IMR-90 (cell line): ENCODE measurements around the gene CXCL17. TPM values are rescaled to one million over a fixed set of nuclear protein-coding genes. Genes with fewer than 3 reads are reported as not detected.

Experiments used
- ATAC-seq: fragments of 200-7000 bp; cut with Tn5 transposase; 2 replicates; pipeline ENCODE4 v1.9.1; 2020; ENCODE audit warnings: low read depth, mild to moderate bottlenecking, moderate library complexity
- BruUV-seq: library from RNA; stranded (reverse); fragments of 400-500 nt; replicated peaks from 2 replicates; lab custom pipeline; 2021; lab: Mats Ljungman, UMichigan
- CTCF ChIA-PET: fragments of 300-600 bp; formaldehyde crosslinking; extraction: SDS; loops from one replicate; lab custom pipeline; 2021; ENCODE audit warnings: antibody characterized with exemption; lab: Yijun Ruan, JAX
- POLR2A ChIA-PET: fragments of 300-600 bp; sonication (Branson Sonifier 250); formaldehyde crosslinking; loops from one replicate; lab custom pipeline; 2022; ENCODE audit warnings: antibody characterized with exemption; ENCODE audit not compliant: unreplicated experiment; lab: Charles Lee
- DNase-seq: peaks from one replicate; pipeline ENCODE4 v3.0.0; 2013
- H2AFZ ChIP-seq: replicated peaks from 2 replicates; pipeline ENCODE3; 2013; ENCODE audit warnings: low read length, mild to moderate bottlenecking; ENCODE audit not compliant: poor library complexity
- H2AK5ac ChIP-seq: 2 replicates; pipeline ENCODE4 v1.6.1; 2013; ENCODE audit warnings: low read depth, low read length, inconsistent platforms
- H2AK9ac ChIP-seq: replicated peaks from 2 replicates; pipeline ENCODE3; 2013; ENCODE audit warnings: mild to moderate bottlenecking, low read depth, low read length, moderate library complexity; ENCODE audit not compliant: poor library complexity
- H2BK120ac ChIP-seq: 2 replicates; pipeline ENCODE4 v1.6.1; 2013; ENCODE audit warnings: low read depth, low read length, inconsistent platforms
- H2BK15ac ChIP-seq: 3 replicates; pipeline ENCODE4 v1.6.1; 2013; ENCODE audit warnings: low read depth, low read length, inconsistent platforms
- H2BK20ac ChIP-seq: 2 replicates; pipeline ENCODE4 v1.6.1; 2013; ENCODE audit warnings: low read depth, mild to moderate bottlenecking, inconsistent platforms, low read length, moderate library complexity
- H2BK5ac ChIP-seq: 2 replicates; pipeline ENCODE4 v1.6.1; 2013; ENCODE audit warnings: mild to moderate bottlenecking, low read depth, low read length, inconsistent platforms; ENCODE audit not compliant: poor library complexity, severe bottlenecking
- H3K14ac ChIP-seq: replicated peaks from 2 replicates; pipeline ENCODE4 v1.6.1; 2013; ENCODE audit warnings: low read depth, low read length, inconsistent platforms
- H3K18ac ChIP-seq: 2 replicates; pipeline ENCODE4 v1.6.1; 2013; ENCODE audit warnings: low read depth, low read length, control low read depth
- H3K23ac ChIP-seq: 2 replicates; pipeline ENCODE4 v1.6.1; 2013; ENCODE audit warnings: low read depth, low read length, inconsistent platforms
- H3K27ac ChIP-seq: 2 replicates; pipeline ENCODE4 v1.5.1; 2013; ENCODE audit warnings: mild to moderate bottlenecking, control low read depth, low read length; ENCODE audit not compliant: insufficient read depth
- H3K27me3 ChIP-seq: 2 replicates; pipeline ENCODE4 v1.6.1; 2013; ENCODE audit warnings: low read length; ENCODE audit not compliant: control insufficient read depth, insufficient read depth
- H3K36me3 ChIP-seq: 2 replicates; pipeline ENCODE4 v1.6.1; 2013; ENCODE audit warnings: low read length, mixed read lengths; ENCODE audit not compliant: control insufficient read depth, insufficient read depth
- H3K4ac ChIP-seq: 2 replicates; pipeline ENCODE4 v1.6.1; 2013; ENCODE audit warnings: low read depth, low read length, inconsistent platforms
- H3K4me1 ChIP-seq: 2 replicates; pipeline ENCODE4 v1.6.1; 2013; ENCODE audit warnings: low read length, mixed read lengths; ENCODE audit not compliant: control insufficient read depth, insufficient read depth
- H3K4me2 ChIP-seq: 2 replicates; pipeline ENCODE4 v1.6.1; 2013; ENCODE audit warnings: low read depth, mild to moderate bottlenecking, control low read depth, low read length, moderate library complexity
- H3K4me3 ChIP-seq: 2 replicates; pipeline ENCODE4 v1.5.1; 2013; ENCODE audit warnings: low read depth, mild to moderate bottlenecking, control low read depth, low read length, moderate library complexity; ENCODE audit not compliant: insufficient read depth
- H3K56ac ChIP-seq: 2 replicates; pipeline ENCODE4 v1.6.1; 2013; ENCODE audit warnings: low read length, inconsistent platforms; ENCODE audit not compliant: insufficient read depth; ENCODE audit errors: extremely low read depth
- H3K79me1 ChIP-seq, 2 experiments: 2 replicates each; pipeline ENCODE4 v1.6.1; 2013; ENCODE audit warnings: low read length in 2 of 2, inconsistent platforms in 1 of 2, low read depth in 1 of 2
- H3K9ac ChIP-seq: 2 replicates; pipeline ENCODE4 v1.6.1; 2013; ENCODE audit warnings: low read depth, low read length, control low read depth
- H3K9me1 ChIP-seq: 2 replicates; pipeline ENCODE4 v1.6.1; 2013; ENCODE audit warnings: low read length, inconsistent platforms; ENCODE audit not compliant: insufficient read depth
- H3K9me3 ChIP-seq: 2 replicates; pipeline ENCODE4 v1.6.1; 2013; ENCODE audit warnings: low read length; ENCODE audit not compliant: control insufficient read depth, insufficient read depth
- H4K20me1 ChIP-seq: 2 replicates; pipeline ENCODE4 v1.6.1; 2013; ENCODE audit warnings: low read length, inconsistent platforms; ENCODE audit not compliant: insufficient read depth
- H4K5ac ChIP-seq: 2 replicates; pipeline ENCODE4 v1.6.1; 2013; ENCODE audit warnings: mild to moderate bottlenecking, low read depth, low read length, control low read depth
- H4K8ac ChIP-seq, 2 experiments: 2 replicates each; pipeline ENCODE4 v1.6.1; 2013; ENCODE audit warnings: low read depth in 2 of 2, low read length in 2 of 2, control low read depth in 1 of 2, inconsistent platforms in 1 of 2
- H4K91ac ChIP-seq: 2 replicates; pipeline ENCODE4 v1.6.1; 2013; ENCODE audit warnings: low read depth, low read length, inconsistent platforms; ENCODE audit not compliant: insufficient read depth
- CEBPB ChIP-seq: IDR thresholded peaks from 2 replicates; pipeline ENCODE4 v1.6.1; 2012; ENCODE audit warnings: low read depth, low read length, improper control_type of control experiment
- CHD1 ChIP-seq: IDR thresholded peaks from 2 replicates; pipeline ENCODE4 v1.6.1; 2012; ENCODE audit warnings: low read depth, low read length, improper control_type of control experiment
- MAFK ChIP-seq: IDR thresholded peaks from 2 replicates; pipeline ENCODE4 v1.6.1; 2012; ENCODE audit warnings: low read depth, low read length, improper control_type of control experiment
- MXI1 ChIP-seq: IDR thresholded peaks from 2 replicates; pipeline ENCODE4 v1.6.1; 2012; ENCODE audit warnings: low read depth, mild to moderate bottlenecking, low read length, moderate library complexity, borderline replicate concordance
- NFE2L2 ChIP-seq: fragments of 150-350 bp; IDR thresholded peaks from 2 replicates; pipeline ENCODE4 v1.6.1; 2016; ENCODE audit warnings: low read depth, mild to moderate bottlenecking, low read length
- POLR2A ChIP-seq: IDR thresholded peaks from 2 replicates; pipeline ENCODE4 v1.6.1; 2012; ENCODE audit warnings: mild to moderate bottlenecking, low read depth, low read length
- RAD21 ChIP-seq: IDR thresholded peaks from 2 replicates; pipeline ENCODE4 v1.6.1; 2012; ENCODE audit warnings: low read length, improper control_type of control experiment
- RCOR1 ChIP-seq: IDR thresholded peaks from 2 replicates; pipeline ENCODE4 v1.6.1; 2012; ENCODE audit warnings: mild to moderate bottlenecking, low read length, improper control_type of control experiment; ENCODE audit not compliant: insufficient replicate concordance
- SMC3 ChIP-seq: fragments of 150-350 bp; IDR thresholded peaks from 2 replicates; pipeline ENCODE4 v1.6.1; 2016; ENCODE audit warnings: low read depth, mild to moderate bottlenecking, antibody characterized with exemption, low read length, moderate library complexity
- WGBS, 2 experiments: methylation state at CpG; one replicate each; pipeline versions ENCODE4 v1.1.5 to v1.1.7; 2013; ENCODE audit warnings: missing lambda C conversion rate in 2 of 2; ENCODE audit not compliant: insufficient read length in 1 of 2; ENCODE audit errors: extremely low coverage in 2 of 2; 5-methylcytosine and 5-hydroxymethylcytosine counted together
- dilution Hi-C: fragments of 300-500 bp; cut with HindIII; formaldehyde crosslinking; loops from one replicate; pipeline ENCODE4 v1.14.3; 2018; ENCODE audit warnings: low sequenced_read_pairs; ENCODE audit not compliant: unreplicated experiment
- in situ Hi-C: fragments of 300-500 bp; cut with MboI; formaldehyde crosslinking; loops from 3 replicates; pipeline ENCODE4 v1.14.3; 2019; ENCODE audit warnings: low sequenced_read_pairs, inconsistent platforms, mixed read lengths
- intact Hi-C: fragments of 100-400 bp; cut with micrococcal nuclease; formaldehyde crosslinking; loops from 2 replicates; pipeline ENCODE4 v1.10.0; 2022
- polyA plus RNA-seq, 3 experiments: library from polyadenylated mRNA; depleted of rRNA; stranded (reverse); fragments of >200 nt; gene quantifications; 2 replicates each; pipeline ENCODE4 v1.2.3, GENCODE V29; 2012; ENCODE audit warnings: low replicate concordance in 1 of 3
- total RNA-seq: library from RNA; depleted of rRNA; stranded (reverse); fragments of >200 nt; gene quantifications from 2 replicates; pipeline ENCODE4 v1.2.3, GENCODE V29; 2012
- TF ChIP-seq, protein P1 (sequence below): fragments of 150-350 bp; IDR thresholded peaks from 2 replicates; pipeline ENCODE4 v1.6.1; 2016; ENCODE audit warnings: low read depth, mild to moderate bottlenecking, low read length, moderate library complexity, borderline replicate concordance
- TF ChIP-seq, protein P2 (sequence below): conservative IDR thresholded peaks from 2 replicates; pipeline ENCODE4 v1.5.1; 2012; ENCODE audit warnings: mild to moderate bottlenecking, low read depth, low read length, improper control_type of control experiment
- TF ChIP-seq, protein P3 (sequence below): fragments of 150-350 bp; IDR thresholded peaks from 2 replicates; pipeline ENCODE4 v1.6.1; 2017; ENCODE audit warnings: mild to moderate bottlenecking, antibody characterized with exemption, low read length, low read depth

The CXCL17 gene
- total and polyA plus RNA-seq, 2 of the 4 experiments (the other 2 are of a cell fraction): not detected

DNA sequence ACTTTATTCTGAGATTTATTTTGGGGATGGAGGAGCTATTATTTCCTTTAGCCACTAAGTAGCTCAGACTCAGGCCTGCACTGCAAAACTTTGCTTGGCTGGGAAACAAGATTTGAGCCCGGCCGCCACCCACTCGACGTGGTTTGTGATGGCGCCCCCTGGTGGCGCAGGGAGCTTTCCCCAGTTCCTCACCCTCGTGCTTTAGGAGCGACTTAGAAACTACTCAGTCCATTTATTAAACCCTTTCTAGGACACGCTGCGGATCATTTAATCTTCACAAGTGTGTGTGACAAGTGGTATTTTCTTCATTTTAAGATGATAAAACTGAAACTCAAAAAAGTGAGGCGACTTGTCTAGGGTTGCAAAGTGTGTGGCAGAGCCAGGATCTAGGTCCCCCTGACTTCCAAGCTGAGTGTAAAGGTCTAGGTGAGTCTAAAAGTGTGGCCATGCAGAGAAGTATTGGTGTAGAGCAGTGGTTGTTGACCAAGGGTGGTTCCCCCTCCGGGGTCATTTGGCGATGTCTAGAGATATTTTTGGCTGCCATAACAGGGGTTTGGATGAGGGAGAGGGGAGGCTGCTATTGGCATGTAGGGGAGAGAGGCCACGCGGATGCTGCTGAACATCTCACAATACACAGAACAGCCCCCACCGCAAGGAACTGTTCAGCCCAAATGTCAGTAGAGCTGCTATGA is 2.2 kb downstream of the CXCL17 start:
- TF ChIP-seq POLR2A (no peak), CEBPB (no peak), SMC3 (peak; percentile 42; the same call in 1 of the 2 replicates), RCOR1 (no peak), CHD1 (no peak), RAD21 (peak; percentile 36; the same call in 1 of the 2 replicates), MXI1 (no peak), NFE2L2 (no peak), MAFK (no peak)
- TF ChIP-seq, protein P1, sequence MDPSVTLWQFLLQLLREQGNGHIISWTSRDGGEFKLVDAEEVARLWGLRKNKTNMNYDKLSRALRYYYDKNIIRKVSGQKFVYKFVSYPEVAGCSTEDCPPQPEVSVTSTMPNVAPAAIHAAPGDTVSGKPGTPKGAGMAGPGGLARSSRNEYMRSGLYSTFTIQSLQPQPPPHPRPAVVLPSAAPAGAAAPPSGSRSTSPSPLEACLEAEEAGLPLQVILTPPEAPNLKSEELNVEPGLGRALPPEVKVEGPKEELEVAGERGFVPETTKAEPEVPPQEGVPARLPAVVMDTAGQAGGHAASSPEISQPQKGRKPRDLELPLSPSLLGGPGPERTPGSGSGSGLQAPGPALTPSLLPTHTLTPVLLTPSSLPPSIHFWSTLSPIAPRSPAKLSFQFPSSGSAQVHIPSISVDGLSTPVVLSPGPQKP: no peak
- TF ChIP-seq, protein P2, sequence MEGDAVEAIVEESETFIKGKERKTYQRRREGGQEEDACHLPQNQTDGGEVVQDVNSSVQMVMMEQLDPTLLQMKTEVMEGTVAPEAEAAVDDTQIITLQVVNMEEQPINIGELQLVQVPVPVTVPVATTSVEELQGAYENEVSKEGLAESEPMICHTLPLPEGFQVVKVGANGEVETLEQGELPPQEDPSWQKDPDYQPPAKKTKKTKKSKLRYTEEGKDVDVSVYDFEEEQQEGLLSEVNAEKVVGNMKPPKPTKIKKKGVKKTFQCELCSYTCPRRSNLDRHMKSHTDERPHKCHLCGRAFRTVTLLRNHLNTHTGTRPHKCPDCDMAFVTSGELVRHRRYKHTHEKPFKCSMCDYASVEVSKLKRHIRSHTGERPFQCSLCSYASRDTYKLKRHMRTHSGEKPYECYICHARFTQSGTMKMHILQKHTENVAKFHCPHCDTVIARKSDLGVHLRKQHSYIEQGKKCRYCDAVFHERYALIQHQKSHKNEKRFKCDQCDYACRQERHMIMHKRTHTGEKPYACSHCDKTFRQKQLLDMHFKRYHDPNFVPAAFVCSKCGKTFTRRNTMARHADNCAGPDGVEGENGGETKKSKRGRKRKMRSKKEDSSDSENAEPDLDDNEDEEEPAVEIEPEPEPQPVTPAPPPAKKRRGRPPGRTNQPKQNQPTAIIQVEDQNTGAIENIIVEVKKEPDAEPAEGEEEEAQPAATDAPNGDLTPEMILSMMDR: peak; percentile 84
- TF ChIP-seq, protein P3, sequence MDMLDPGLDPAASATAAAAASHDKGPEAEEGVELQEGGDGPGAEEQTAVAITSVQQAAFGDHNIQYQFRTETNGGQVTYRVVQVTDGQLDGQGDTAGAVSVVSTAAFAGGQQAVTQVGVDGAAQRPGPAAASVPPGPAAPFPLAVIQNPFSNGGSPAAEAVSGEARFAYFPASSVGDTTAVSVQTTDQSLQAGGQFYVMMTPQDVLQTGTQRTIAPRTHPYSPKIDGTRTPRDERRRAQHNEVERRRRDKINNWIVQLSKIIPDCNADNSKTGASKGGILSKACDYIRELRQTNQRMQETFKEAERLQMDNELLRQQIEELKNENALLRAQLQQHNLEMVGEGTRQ: no peak
- Histone ChIP-seq H3K79me1 (no peaks in the 10 kb centered on the region), H3K14ac (no peak overlapping the region), H3K36me3 (no peaks in the 10 kb centered on the region), H3K18ac (no peak overlapping the region), H2BK5ac (no peak overlapping the region), H4K91ac (no peak overlapping the region), H3K4me3 (no peak overlapping the region), H4K8ac (no peak overlapping the region), H3K9me1 (no peaks in the 10 kb centered on the region), H3K27me3 (peaks cover 23% of the 10 kb centered on the region), H4K20me1 (no peaks in the 10 kb centered on the region), H3K27ac (no peak overlapping the region), H2BK20ac (no peak overlapping the region), H3K4ac (no peak overlapping the region), H2BK120ac (no peak overlapping the region), H3K9ac (no peak overlapping the region), H2AFZ (no peak overlapping the region), H4K5ac (no peak overlapping the region), H2AK9ac (no peak overlapping the region), H2AK5ac (no peak overlapping the region), H2BK15ac (no peak overlapping the region), H3K23ac (no peak overlapping the region), H3K4me2 (no peak overlapping the region), H3K56ac (no peak overlapping the region), H3K4me1 (no peaks in the 10 kb centered on the region), H3K9me3 (no peaks in the 10 kb centered on the region)
- BruUV-seq: no TSS peak
- dilution Hi-C loops (no loop called here), in situ Hi-C loops (no loop called here), intact Hi-C loops (loop anchor here (1.0 kb wide), 1 partner anchor 332 kb away; no protein-coding TSS in a partner anchor)
- WGBS, 2 experiments: no CpG with 5 or more reads among the region's 16 CpGs
- ATAC-seq (peak; percentile 59), DNase-seq (peak; percentile 59)
- ChIA-PET POLR2A (no interaction called here), CTCF (interaction anchor here (0.6 to 1.4 kb wide), 6 partner anchors 10 to 39 kb away, joined by 3 to 9 read pairs (median 4); no protein-coding TSS in a partner anchor)
